ENCODE results near the gene DTL. TPM values are rescaled to one million over a fixed set of nuclear protein-coding genes. Genes with fewer than 3 reads are reported as not detected.

DTL gene
- total and polyA plus RNA-seq, 7 donors, result 0.36 to 4.4 (median 0.60) TPM; not detected in 2

DNA sequence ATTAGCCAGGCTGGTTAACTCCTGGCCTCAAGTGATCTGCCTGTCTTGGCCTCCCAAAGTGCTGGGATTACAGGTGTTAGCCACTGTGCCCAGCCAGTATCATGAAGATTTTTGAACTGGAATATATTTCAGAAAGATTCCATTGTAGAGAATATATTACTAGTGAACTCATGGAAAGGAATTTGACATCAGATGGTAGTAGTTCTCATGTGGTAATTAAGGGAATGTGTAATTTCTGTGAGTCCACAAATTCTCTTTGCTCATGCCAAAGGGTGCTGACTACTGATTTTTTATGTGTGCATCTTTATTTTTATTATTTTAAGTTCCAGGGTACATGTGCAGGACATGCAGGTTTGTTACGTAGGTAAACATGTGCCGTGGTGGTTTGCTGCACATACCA, 10.4 kb downstream of the DTL start:
- Histone ChIP-seq H3K27me3 (no peaks in the 10 kb centered on the region), H3K36me3 (no peaks in the 10 kb centered on the region), H3K4me3 (no peak overlapping the region), H3K9me3 (no peaks in the 10 kb centered on the region), H3K27ac (no peak overlapping the region), H3K4me1 (no peaks in the 10 kb centered on the region)
- WGBS, 2 donors, result 95% methylated on average over 2 of the region's 2 CpGs
- DNase-seq, result no peak
- TF ChIP-seq, protein P1, sequence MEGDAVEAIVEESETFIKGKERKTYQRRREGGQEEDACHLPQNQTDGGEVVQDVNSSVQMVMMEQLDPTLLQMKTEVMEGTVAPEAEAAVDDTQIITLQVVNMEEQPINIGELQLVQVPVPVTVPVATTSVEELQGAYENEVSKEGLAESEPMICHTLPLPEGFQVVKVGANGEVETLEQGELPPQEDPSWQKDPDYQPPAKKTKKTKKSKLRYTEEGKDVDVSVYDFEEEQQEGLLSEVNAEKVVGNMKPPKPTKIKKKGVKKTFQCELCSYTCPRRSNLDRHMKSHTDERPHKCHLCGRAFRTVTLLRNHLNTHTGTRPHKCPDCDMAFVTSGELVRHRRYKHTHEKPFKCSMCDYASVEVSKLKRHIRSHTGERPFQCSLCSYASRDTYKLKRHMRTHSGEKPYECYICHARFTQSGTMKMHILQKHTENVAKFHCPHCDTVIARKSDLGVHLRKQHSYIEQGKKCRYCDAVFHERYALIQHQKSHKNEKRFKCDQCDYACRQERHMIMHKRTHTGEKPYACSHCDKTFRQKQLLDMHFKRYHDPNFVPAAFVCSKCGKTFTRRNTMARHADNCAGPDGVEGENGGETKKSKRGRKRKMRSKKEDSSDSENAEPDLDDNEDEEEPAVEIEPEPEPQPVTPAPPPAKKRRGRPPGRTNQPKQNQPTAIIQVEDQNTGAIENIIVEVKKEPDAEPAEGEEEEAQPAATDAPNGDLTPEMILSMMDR (IDR thresholded peaks at IDR 0.05), result no peak
- TF ChIP-seq EP300 (IDR thresholded peaks at IDR 0.05), result no peak
- no peak for TF ChIP-seq POLR2A (IDR thresholded peaks at IDR 0.05)
- TF ChIP-seq POLR2AphosphoS5 (IDR thresholded peaks at IDR 0.05), result no peak
- intact Hi-C loops (cut with DNase I), result no loop called here

DNA sequence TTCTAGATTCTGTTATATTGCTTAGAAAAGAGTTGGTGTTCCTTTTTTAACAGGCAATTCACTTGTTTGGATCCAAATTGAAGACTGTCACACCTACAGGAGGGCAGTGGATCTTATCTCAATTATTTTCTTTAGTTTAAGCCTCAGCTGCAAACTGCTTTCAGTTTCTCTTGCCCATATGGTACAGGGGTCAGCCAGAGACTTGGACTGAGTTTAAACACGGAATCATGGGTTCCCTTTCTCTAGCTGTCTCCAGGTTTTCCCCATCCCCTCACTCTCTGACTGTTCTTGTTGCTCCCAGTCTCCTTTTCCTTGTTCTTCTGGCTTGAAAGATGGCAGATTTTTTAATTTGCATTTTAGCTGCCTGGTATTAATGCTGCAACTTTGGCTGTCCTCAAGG, 18.4 kb downstream of the DTL start:
- Histone ChIP-seq H3K27me3 (no peaks in the 10 kb centered on the region), H3K9me3 (no peaks in the 10 kb centered on the region), H3K36me3 (no peaks in the 10 kb centered on the region), H3K4me1 (no peaks in the 10 kb centered on the region), H3K27ac (no peak overlapping the region), H3K4me3 (no peak overlapping the region)
- WGBS, 2 donors, result 80 to 91% methylated on average over 1 of the region's 1 CpG
- no peak for DNase-seq
- intact Hi-C loops (cut with DNase I), result no loop called here
- TF ChIP-seq EP300 (IDR thresholded peaks at IDR 0.05) (no peak), POLR2A (IDR thresholded peaks at IDR 0.05) (no peak), POLR2AphosphoS5 (IDR thresholded peaks at IDR 0.05) (no peak)
- TF ChIP-seq, protein P1 (IDR thresholded peaks at IDR 0.05), result no peak

DNA sequence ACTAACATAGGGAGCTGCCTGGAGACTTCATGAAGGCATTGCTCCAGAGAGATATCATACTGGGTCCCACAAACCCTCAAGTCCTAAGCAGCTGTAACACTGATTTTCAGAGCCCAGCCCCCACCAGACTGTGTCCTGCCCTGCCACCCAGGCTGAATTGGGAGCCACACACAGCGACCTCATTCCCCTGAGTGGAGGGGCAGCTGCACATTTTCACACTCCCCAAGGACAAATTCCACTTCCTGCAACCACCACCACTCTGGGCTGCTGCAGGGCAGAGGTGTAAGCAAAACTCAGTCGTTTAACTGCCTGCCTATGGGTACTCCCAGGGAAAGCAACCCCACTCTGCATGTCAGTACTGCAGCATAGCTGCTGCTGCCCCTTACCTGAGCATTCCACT, 19.8 kb downstream of the DTL start:
- 80 to 96% methylated on average over 2 of the region's 2 CpGs for WGBS, 2 donors
- DNase-seq, result no peak
- Histone ChIP-seq H3K4me1 (no peaks in the 10 kb centered on the region), H3K4me3 (no peak overlapping the region), H3K27ac (no peak overlapping the region), H3K27me3 (no peaks in the 10 kb centered on the region), H3K36me3 (no peaks in the 10 kb centered on the region), H3K9me3 (no peaks in the 10 kb centered on the region)
- TF ChIP-seq POLR2AphosphoS5 (IDR thresholded peaks at IDR 0.05), result no peak
- TF ChIP-seq EP300 (IDR thresholded peaks at IDR 0.05), result no peak
- intact Hi-C loops (cut with DNase I), result no loop called here

DNA sequence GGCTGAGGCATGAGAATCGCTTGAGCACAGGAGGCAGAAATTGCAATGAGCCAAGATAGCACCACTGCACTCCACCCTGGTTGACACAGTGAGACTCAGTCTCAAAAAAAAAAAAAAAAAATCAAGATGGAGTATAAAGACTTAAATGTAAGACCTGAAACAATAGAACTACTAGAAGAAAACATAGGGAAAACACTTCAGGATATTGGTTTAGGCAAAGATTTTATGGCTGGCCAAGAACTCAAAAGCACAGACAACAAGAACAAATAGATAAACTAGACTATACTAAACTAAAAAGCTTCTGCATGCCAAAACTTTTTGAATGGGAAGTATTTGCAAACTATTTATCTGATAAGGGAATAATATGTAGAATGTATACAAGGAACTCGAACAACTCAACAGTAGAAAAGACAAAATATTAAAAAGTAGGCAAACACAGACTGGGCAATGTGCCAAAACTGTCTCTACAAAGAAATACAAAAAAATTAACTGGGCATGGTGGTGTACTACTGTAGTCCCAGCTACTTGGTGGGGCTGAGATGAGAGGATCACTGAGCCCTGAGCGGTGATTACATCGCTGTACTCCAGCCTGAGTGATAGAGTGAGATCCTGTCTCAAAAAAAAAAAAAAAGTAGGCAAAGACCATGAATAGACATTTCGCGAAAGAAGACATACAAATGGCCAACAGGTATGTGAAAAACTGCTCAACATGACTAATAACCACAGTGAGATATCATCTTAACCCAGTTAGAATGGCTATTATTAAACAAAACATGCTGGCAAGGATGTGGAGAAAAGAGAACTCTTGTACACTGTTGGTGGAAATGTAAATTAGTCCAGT, 25.3 kb downstream of the DTL start:
- Histone ChIP-seq H3K9me3 (no peaks in the 10 kb centered on the region), H3K27me3 (no peaks in the 10 kb centered on the region), H3K27ac (no peak overlapping the region), H3K36me3 (no peaks in the 10 kb centered on the region), H3K4me1 (no peaks in the 10 kb centered on the region), H3K4me3 (no peak overlapping the region)
- intact Hi-C loops (cut with DNase I), result no loop called here
- WGBS, 2 donors, result 72 to 85% methylated on average over 6 of the region's 6 CpGs
- no peak for DNase-seq
- no peak for TF ChIP-seq POLR2A (IDR thresholded peaks at IDR 0.05)
- TF ChIP-seq, protein P1 (IDR thresholded peaks at IDR 0.05), result no peak
- no peak for TF ChIP-seq POLR2AphosphoS5 (IDR thresholded peaks at IDR 0.05)
- TF ChIP-seq EP300 (IDR thresholded peaks at IDR 0.05), result no peak

DNA sequence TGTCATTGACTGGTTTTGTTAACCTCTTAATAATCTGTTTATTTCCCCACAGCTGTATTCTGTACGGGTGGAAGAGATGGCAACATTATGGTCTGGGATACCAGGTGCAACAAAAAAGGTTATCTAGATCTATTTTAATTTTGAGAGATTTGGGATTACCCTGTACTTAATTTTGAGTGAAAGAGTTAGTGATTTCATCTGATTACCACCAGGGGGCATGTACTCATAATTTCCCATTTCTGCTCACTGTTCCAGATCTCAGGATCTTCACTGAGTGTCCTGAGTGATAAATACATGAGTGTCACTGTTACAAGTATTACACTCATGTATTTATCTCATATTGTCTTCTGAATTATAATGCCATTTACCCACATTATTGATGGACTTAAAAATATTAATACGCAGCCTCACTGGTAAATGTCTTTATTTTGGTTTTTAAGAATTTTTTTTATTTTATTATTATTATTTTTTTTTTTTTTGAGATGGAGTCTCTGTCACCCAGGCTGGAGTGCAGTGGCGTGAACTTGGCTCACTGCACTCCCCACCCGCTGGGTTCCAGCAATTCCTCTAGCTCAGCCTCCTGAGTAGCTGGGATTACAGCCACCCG, 27.4 kb downstream of the DTL start:
- intact Hi-C loops (cut with DNase I), result no loop called here
- H3K27ac ChIP-seq, result no peak overlapping the region

More for the DNA sequence above, 27.4 kb downstream of the DTL start:
- TF ChIP-seq, protein P1 (IDR thresholded peaks at IDR 0.05), result peak; percentile 25 to 63 (median 35)
- TF ChIP-seq POLR2AphosphoS5 (IDR thresholded peaks at IDR 0.05), result no peak
- Histone ChIP-seq H3K9me3 (no peaks in the 10 kb centered on the region), H3K27me3 (no peaks in the 10 kb centered on the region), H3K36me3 (no peaks in the 10 kb centered on the region), H3K4me1 (no peaks in the 10 kb centered on the region), H3K4me3 (no peak overlapping the region)
- WGBS, 2 donors, result 81 to 90% methylated on average over 5 of the region's 5 CpGs
- DNase-seq, result no peak

Measured in sigmoid colon (tissue), 7 donors.